ENCODE measurements around the gene TAF6L.

DNA sequence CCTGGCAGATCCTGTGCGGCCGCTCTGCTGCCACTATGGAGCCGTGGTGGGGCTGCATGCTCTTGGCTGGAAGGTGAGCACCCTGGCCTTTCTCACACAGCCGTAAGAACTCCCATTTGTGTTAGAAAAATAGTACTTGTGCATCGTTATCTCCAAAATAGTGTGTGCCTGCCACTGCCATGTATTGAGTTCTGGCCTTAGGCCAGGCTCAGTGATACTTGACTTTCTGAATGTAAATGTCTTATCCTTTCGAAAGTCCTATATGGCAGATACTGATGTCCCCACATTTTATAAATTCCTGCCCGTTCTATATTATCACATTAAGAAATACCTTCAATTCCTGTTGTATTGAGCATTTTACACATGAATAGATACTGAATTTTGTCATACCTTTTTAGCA is 11.6 kb downstream of the TAF6L start:
- TF ChIP-seq, protein P1, sequence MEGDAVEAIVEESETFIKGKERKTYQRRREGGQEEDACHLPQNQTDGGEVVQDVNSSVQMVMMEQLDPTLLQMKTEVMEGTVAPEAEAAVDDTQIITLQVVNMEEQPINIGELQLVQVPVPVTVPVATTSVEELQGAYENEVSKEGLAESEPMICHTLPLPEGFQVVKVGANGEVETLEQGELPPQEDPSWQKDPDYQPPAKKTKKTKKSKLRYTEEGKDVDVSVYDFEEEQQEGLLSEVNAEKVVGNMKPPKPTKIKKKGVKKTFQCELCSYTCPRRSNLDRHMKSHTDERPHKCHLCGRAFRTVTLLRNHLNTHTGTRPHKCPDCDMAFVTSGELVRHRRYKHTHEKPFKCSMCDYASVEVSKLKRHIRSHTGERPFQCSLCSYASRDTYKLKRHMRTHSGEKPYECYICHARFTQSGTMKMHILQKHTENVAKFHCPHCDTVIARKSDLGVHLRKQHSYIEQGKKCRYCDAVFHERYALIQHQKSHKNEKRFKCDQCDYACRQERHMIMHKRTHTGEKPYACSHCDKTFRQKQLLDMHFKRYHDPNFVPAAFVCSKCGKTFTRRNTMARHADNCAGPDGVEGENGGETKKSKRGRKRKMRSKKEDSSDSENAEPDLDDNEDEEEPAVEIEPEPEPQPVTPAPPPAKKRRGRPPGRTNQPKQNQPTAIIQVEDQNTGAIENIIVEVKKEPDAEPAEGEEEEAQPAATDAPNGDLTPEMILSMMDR (IDR thresholded peaks at IDR 0.05), result no peak
- TF ChIP-seq POLR2A (IDR thresholded peaks at IDR 0.05), result no peak
